Panc1 (cell line): ENCODE data around the gene GMDS. TPM values are rescaled to one million over a fixed set of nuclear protein-coding genes. Genes with fewer than 3 reads are reported as not detected.

Experiments used
- ATAC-seq: fragments of 200-7000 bp; cut with Tn5 transposase; 2 replicates; pipeline ENCODE4 v1.9.1; 2020; ENCODE audit warnings: mild to moderate bottlenecking, moderate library complexity
- BruUV-seq: library from RNA; stranded (reverse); fragments of 400-500 nt; replicated peaks from 2 replicates; lab custom pipeline; 2021; lab: Mats Ljungman, UMichigan
- CTCF ChIA-PET: fragments of 300-600 bp; sonication (Branson Sonifier 250); formaldehyde crosslinking; loops from one replicate; lab custom pipeline; 2022; ENCODE audit warnings: antibody characterized with exemption; lab: Charles Lee
- POLR2A ChIA-PET: fragments of 300-600 bp; sonication (Branson Sonifier 250); formaldehyde crosslinking; loops from one replicate; lab custom pipeline; 2022; ENCODE audit warnings: antibody characterized with exemption; lab: Charles Lee
- DNase-seq: peaks from one replicate; pipeline ENCODE4 v3.0.0-alpha.2; 2010; ENCODE audit warnings: low read depth, low spot score
- H3K27ac ChIP-seq: 2 replicates; pipeline ENCODE4 v1.5.1; 2011; ENCODE audit warnings: mild to moderate bottlenecking, low read length, inconsistent platforms
- H3K27me3 ChIP-seq: fragments of 200-500 bp; sonication (Bioruptor generic); 2 replicates; pipeline ENCODE4 v1.6.0; 2014; ENCODE audit warnings: low read length, inconsistent platforms; ENCODE audit not compliant: control insufficient read depth, insufficient read depth
- H3K36me3 ChIP-seq: fragments of 200-500 bp; sonication (Bioruptor generic); 2 replicates; pipeline ENCODE4 v1.5.1; 2014; ENCODE audit warnings: inconsistent platforms, mild to moderate bottlenecking, low read length, moderate library complexity; ENCODE audit not compliant: control insufficient read depth, insufficient read depth
- H3K4me1 ChIP-seq: 2 replicates; pipeline ENCODE4 v1.5.1; 2011; ENCODE audit warnings: inconsistent platforms, mild to moderate bottlenecking, low read length, moderate library complexity; ENCODE audit not compliant: control insufficient read depth, insufficient read depth
- H3K4me3 ChIP-seq, 2 experiments: 2 replicates each; pipeline ENCODE4 v1.5.1; 2011 to 2012; ENCODE audit warnings: low read depth in 2 of 2, low read length in 2 of 2, mild to moderate bottlenecking in 2 of 2, inconsistent platforms in 1 of 2, moderate library complexity in 1 of 2
- H3K9me3 ChIP-seq: fragments of 200-500 bp; sonication (Bioruptor generic); 2 replicates; pipeline ENCODE4 v1.5.1; 2014; ENCODE audit warnings: low read depth, mild to moderate bottlenecking, inconsistent platforms, low read length, moderate library complexity; ENCODE audit not compliant: control insufficient read depth, insufficient read depth
- CTCF ChIP-seq: fragments of 450-650 bp; IDR thresholded peaks from 2 replicates; pipeline ENCODE4 v1.5.1; 2017; ENCODE audit warnings: mild to moderate bottlenecking
- POLR2AphosphoS5 ChIP-seq: IDR thresholded peaks from 2 replicates; pipeline ENCODE4 v1.6.1; 2012; ENCODE audit warnings: mild to moderate bottlenecking, low read depth, low read length, moderate library complexity
- REST ChIP-seq, 2 experiments: IDR thresholded peaks; 2 replicates each; pipeline ENCODE4 v1.6.1; 2011 to 2012; ENCODE audit warnings: low read depth in 2 of 2, control low read depth in 1 of 2, low read length in 1 of 2, mild to moderate bottlenecking in 1 of 2, moderate library complexity in 1 of 2; ENCODE audit not compliant: insufficient read depth in 1 of 2
- SIN3A ChIP-seq: IDR thresholded peaks from 2 replicates; pipeline ENCODE4 v1.6.1; 2012; ENCODE audit warnings: low read depth, mild to moderate bottlenecking, low read length, moderate library complexity, borderline replicate concordance; ENCODE audit not compliant: insufficient read depth
- TCF7L2 ChIP-seq: IDR thresholded peaks from 2 replicates; pipeline ENCODE4 v1.6.1; 2011; ENCODE audit warnings: mild to moderate bottlenecking, low read depth, low read length, inconsistent platforms
- in situ Hi-C: cut with HindIII; loops from 2 replicates; pipeline ENCODE4 v1.10.0; 2016; ENCODE audit warnings: low sequenced_read_pairs, low pct_unique_long_range_greater_than_20kb
- intact Hi-C: fragments of 100-400 bp; cut with micrococcal nuclease; formaldehyde crosslinking; loops from one replicate; pipeline ENCODE4 v1.10.0; 2022; ENCODE audit not compliant: unreplicated experiment
- total RNA-seq: library from RNA; stranded (reverse); gene quantifications from one replicate; pipeline ENCODE4 v1.2.1, GENCODE V29; 2021; ENCODE audit not compliant: unreplicated experiment

The GMDS gene
- total RNA-seq, 1 experiment from 2014 or later, result 9.8 TPM

DNA sequence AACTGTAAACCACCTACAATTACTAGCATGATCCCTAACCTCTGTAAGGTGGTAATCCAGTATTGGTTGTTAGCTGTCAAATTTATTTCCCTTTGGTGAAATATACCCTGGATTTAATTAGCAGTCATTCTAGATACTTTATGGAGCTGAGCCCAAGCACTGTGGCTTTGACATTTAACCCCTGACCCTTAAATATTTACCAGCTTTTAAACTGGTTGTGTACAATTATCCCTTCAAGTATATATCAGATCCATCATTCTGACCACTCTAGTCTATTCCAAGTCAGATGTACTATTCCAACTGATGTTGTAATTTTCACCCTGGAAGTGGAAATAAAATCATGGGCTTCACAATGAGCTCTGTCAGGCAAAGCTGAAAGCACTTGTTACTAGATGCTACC is 406.0 kb downstream of the GMDS start:
- ATAC-seq, result no peak
- Histone ChIP-seq H3K27me3 (no peaks in the 10 kb centered on the region), H3K4me1 (no peaks in the 10 kb centered on the region; the same call in 1 of the 2 replicates), H3K27ac (no peak overlapping the region), H3K9me3 (no peaks in the 10 kb centered on the region), H3K36me3 (no peaks in the 10 kb centered on the region), H3K4me3 (no peak overlapping the region)
- ChIA-PET CTCF (no interaction called here), POLR2A (no interaction called here)
- BruUV-seq, result no TSS peak
- intact Hi-C loops, result no loop called here
- no peak for TF ChIP-seq POLR2AphosphoS5
- TF ChIP-seq TCF7L2, result no peak
- no peak for TF ChIP-seq REST (IDR thresholded peaks at IDR 0.05; ENCODE audit: insufficient read depth in 1 of 2, low read depth in 2 of 2, low read length in 1 of 2)
- TF ChIP-seq SIN3A, result no peak
- no peak for TF ChIP-seq CTCF
- DNase-seq, result no peak
- in situ Hi-C loops, result no loop called here

GRCh38 chr6:1838604-1839213 is 406.7 kb downstream of the GMDS start:
- H3K36me3 ChIP-seq, result no peaks in the 10 kb centered on the region

More at GRCh38 chr6:1838604-1839213, 406.7 kb downstream of the GMDS start:
- DNase-seq, result no peak
- POLR2A ChIA-PET, result no interaction called here
- Histone ChIP-seq H3K27me3 (no peaks in the 10 kb centered on the region), H3K9me3 (no peaks in the 10 kb centered on the region), H3K27ac (no peak overlapping the region), H3K4me1 (no peaks in the 10 kb centered on the region; the same call in 1 of the 2 replicates), H3K4me3 (no peak overlapping the region)
- intact Hi-C loops (no loop called here), in situ Hi-C loops (no loop called here)
- TF ChIP-seq POLR2AphosphoS5, result no peak
- no peak for TF ChIP-seq SIN3A
- TF ChIP-seq TCF7L2, result no peak
- TF ChIP-seq CTCF, result no peak
- TF ChIP-seq REST (IDR thresholded peaks at IDR 0.05; ENCODE audit: insufficient read depth in 1 of 2, low read depth in 2 of 2, low read length in 1 of 2), result no peak
- no peak for ATAC-seq
- BruUV-seq, result no TSS peak
- CTCF ChIA-PET, result no interaction called here
